Activated gamma-delta T cell treated with anti-CD3 and anti-CD28 coated beads, Interleukin-2, amount 50 U/mL, for 16 hours (primary cell): ENCODE data around the gene CPS1.

ENCODE experiments used
- DNase-seq: peaks from one replicate; pipeline ENCODE4 v3.0.0-alpha.2; 2020; ENCODE audit warnings: low read depth

CPS1 gene

GRCh38 chr2:210606001-210606400, 49.6 kb downstream of the CPS1 start:
- no peak for DNase-seq

- no peak for DNase-seq
Measured at GRCh38 chr2:210611466-210611865, 55.1 kb downstream of the CPS1 start.

GRCh38 chr2:210616074-210616473, 59.7 kb downstream of the CPS1 start:
- no peak for DNase-seq

GRCh38 chr2:210617318-210617717, 60.9 kb downstream of the CPS1 start:
- DNase-seq: no peak

- no peak for DNase-seq
Measured at GRCh38 chr2:210617732-210618330, 61.4 kb downstream of the CPS1 start.

GRCh38 chr2:210620456-210620855, 64.1 kb downstream of the CPS1 start:
- DNase-seq: no peak

GRCh38 chr2:210623506-210623905, 67.1 kb downstream of the CPS1 start:
- no peak for DNase-seq

GRCh38 chr2:210626849-210627248, 70.5 kb downstream of the CPS1 start:
- no peak for DNase-seq

GRCh38 chr2:210630873-210631560, 74.6 kb downstream of the CPS1 start:
- DNase-seq: no peak

- no peak for DNase-seq
Measured at GRCh38 chr2:210633699-210634098, 77.3 kb downstream of the CPS1 start.

GRCh38 chr2:210635257-210635656, 78.9 kb downstream of the CPS1 start:
- DNase-seq: no peak

- no peak for DNase-seq
Measured at GRCh38 chr2:210642333-210642732, 85.9 kb downstream of the CPS1 start.

- no peak for DNase-seq
Measured at GRCh38 chr2:210647151-210647550, 90.8 kb downstream of the CPS1 start.

GRCh38 chr2:210654091-210654490, 97.7 kb downstream of the CPS1 start:
- DNase-seq: no peak

- DNase-seq: no peak
Measured at GRCh38 chr2:210655229-210655975, 99.0 kb downstream of the CPS1 start.

GRCh38 chr2:210657874-210658273, 101.5 kb downstream of the CPS1 start:
- no peak for DNase-seq

- DNase-seq: no peak
Measured at GRCh38 chr2:210660751-210661150, 104.4 kb downstream of the CPS1 start.

GRCh38 chr2:210662560-210662959, 106.2 kb downstream of the CPS1 start:
- DNase-seq: no peak

- no peak for DNase-seq
Measured at GRCh38 chr2:210663631-210664089, 107.3 kb downstream of the CPS1 start.

- no peak for DNase-seq
Measured at GRCh38 chr2:210667711-210668110, 111.3 kb downstream of the CPS1 start.

- DNase-seq: no peak
Measured at GRCh38 chr2:210671065-210671464, 114.7 kb downstream of the CPS1 start.

- no peak for DNase-seq
Measured at GRCh38 chr2:210673117-210673516, 116.7 kb downstream of the CPS1 start.

GRCh38 chr2:210676067-210676466, 119.7 kb downstream of the CPS1 start:
- no peak for DNase-seq
